ENCODE results near the gene GAS7. TPM values are rescaled to one million over a fixed set of nuclear protein-coding genes. Genes with fewer than 3 reads are reported as not detected.
A peak's percentile ranks its signal among the peaks of the same experiment; 100 is the strongest.

Gene GAS7
- total RNA-seq, 1 donor from 2014 or later: 78.0 TPM

GRCh38 chr17:9875441-9875840, 323.0 kb downstream of the GAS7 start:
- no peak overlapping the region for H3K27ac ChIP-seq
- intact Hi-C loops (cut with DNase I): no loop called here
- TF ChIP-seq, protein P1, sequence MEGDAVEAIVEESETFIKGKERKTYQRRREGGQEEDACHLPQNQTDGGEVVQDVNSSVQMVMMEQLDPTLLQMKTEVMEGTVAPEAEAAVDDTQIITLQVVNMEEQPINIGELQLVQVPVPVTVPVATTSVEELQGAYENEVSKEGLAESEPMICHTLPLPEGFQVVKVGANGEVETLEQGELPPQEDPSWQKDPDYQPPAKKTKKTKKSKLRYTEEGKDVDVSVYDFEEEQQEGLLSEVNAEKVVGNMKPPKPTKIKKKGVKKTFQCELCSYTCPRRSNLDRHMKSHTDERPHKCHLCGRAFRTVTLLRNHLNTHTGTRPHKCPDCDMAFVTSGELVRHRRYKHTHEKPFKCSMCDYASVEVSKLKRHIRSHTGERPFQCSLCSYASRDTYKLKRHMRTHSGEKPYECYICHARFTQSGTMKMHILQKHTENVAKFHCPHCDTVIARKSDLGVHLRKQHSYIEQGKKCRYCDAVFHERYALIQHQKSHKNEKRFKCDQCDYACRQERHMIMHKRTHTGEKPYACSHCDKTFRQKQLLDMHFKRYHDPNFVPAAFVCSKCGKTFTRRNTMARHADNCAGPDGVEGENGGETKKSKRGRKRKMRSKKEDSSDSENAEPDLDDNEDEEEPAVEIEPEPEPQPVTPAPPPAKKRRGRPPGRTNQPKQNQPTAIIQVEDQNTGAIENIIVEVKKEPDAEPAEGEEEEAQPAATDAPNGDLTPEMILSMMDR (IDR thresholded peaks at IDR 0.05): no peak

GRCh38 chr17:9874722-9875121, 323.7 kb downstream of the GAS7 start:
- peak in 1 of 2 donors; percentile 16 for DNase-seq (ENCODE audit: low spot score in 2 of 2)
- no peak overlapping the region for H3K27ac ChIP-seq
- no peaks in the 10 kb centered on the region for H3K27me3 ChIP-seq
- no peaks in the 10 kb centered on the region for H3K36me3 ChIP-seq
- intact Hi-C loops (cut with DNase I): no loop called here
- H3K4me3 ChIP-seq: no peak overlapping the region
- no peaks in the 10 kb centered on the region for H3K4me1 ChIP-seq
- no peaks in the 10 kb centered on the region for H3K9me3 ChIP-seq
- TF ChIP-seq, protein P1 (IDR thresholded peaks at IDR 0.05): no peak

More at GRCh38 chr17:9875441-9875840, 323.0 kb downstream of the GAS7 start:
- Histone ChIP-seq H3K4me1 (no peaks in the 10 kb centered on the region), H3K36me3 (no peaks in the 10 kb centered on the region), H3K4me3 (no peak overlapping the region), H3K27me3 (no peaks in the 10 kb centered on the region), H3K9me3 (no peaks in the 10 kb centered on the region)
- peak in 1 of 2 donors; percentile 52 for DNase-seq (ENCODE audit: low spot score in 2 of 2)

GRCh38 chr17:9872852-9873251, 325.6 kb downstream of the GAS7 start:
- no peaks in the 10 kb centered on the region for H3K27me3 ChIP-seq
- H3K9me3 ChIP-seq: no peaks in the 10 kb centered on the region
- TF ChIP-seq, protein P1 (IDR thresholded peaks at IDR 0.05): no peak
- no peak overlapping the region for H3K27ac ChIP-seq
- no peaks in the 10 kb centered on the region for H3K4me1 ChIP-seq
- DNase-seq (ENCODE audit: low spot score in 2 of 2): peak in 1 of 2 donors; percentile 50
- no peaks in the 10 kb centered on the region for H3K36me3 ChIP-seq
- no peak overlapping the region for H3K4me3 ChIP-seq
- intact Hi-C loops (cut with DNase I): no loop called here

DNA sequence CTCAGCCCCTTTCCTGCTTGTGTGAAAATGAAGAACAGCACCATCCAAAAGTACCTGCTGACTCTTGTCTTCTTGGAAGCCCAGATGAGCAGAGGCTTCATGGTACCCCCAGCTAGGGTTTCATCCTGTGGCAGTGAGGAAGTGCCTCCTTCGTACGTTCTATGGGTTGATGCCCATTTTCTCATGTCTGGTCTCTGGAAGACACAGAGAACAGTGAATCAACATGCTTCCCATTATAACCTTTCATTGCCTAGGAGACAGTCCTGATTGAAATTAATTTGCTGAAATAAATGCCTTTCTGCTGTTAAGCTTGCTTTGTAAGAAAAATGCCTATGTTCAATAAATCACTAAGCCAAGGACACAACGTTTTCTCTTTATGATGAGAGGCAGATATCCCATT, 329.9 kb downstream of the GAS7 start:
- TF ChIP-seq, protein P1 (IDR thresholded peaks at IDR 0.05): no peak
- DNase-seq (ENCODE audit: low spot score in 2 of 2): peak in 1 of 2 donors; percentile 7
- intact Hi-C loops (cut with DNase I): no loop called here
- Histone ChIP-seq H3K27ac (no peak overlapping the region), H3K4me1 (no peaks in the 10 kb centered on the region), H3K27me3 (no peaks in the 10 kb centered on the region), H3K4me3 (no peak overlapping the region), H3K9me3 (no peaks in the 10 kb centered on the region), H3K36me3 (no peaks in the 10 kb centered on the region)

DNA sequence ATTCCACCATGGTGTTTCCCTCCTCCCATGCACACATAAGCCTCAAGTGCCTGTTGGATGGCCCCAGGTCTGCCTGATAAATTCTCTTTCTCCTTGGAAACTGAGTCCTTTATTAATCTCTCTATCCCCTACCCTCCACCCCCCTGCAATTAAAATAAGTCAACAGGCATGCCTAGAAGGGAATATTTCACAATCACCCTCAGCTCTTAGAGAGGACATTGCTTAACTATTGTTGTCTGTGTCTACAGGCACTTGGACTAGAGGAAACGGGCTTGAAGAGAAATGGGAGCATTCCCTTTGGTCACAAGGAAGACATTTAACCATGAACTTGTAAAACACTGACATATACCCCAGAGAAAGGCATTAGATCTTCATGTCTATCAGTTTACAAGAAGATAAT, 332.8 kb downstream of the GAS7 start:
- no peaks in the 10 kb centered on the region for H3K4me1 ChIP-seq
- DNase-seq (ENCODE audit: low spot score in 2 of 2): peak in 1 of 2 donors; percentile 11
- H3K27me3 ChIP-seq: no peaks in the 10 kb centered on the region
- intact Hi-C loops (cut with DNase I): no loop called here
- H3K4me3 ChIP-seq: no peak overlapping the region
- H3K36me3 ChIP-seq: no peaks in the 10 kb centered on the region
- H3K9me3 ChIP-seq: no peaks in the 10 kb centered on the region
- H3K27ac ChIP-seq: no peak overlapping the region
- TF ChIP-seq, protein P1 (IDR thresholded peaks at IDR 0.05): no peak

- DNase-seq (ENCODE audit: low spot score in 2 of 2): no peak
- no peak overlapping the region for H3K4me3 ChIP-seq
- no peaks in the 10 kb centered on the region for H3K4me1 ChIP-seq
- H3K9me3 ChIP-seq: no peaks in the 10 kb centered on the region
- no peak overlapping the region for H3K27ac ChIP-seq
- H3K27me3 ChIP-seq: no peaks in the 10 kb centered on the region
- no peaks in the 10 kb centered on the region for H3K36me3 ChIP-seq
- TF ChIP-seq, protein P1 (IDR thresholded peaks at IDR 0.05): no peak
- intact Hi-C loops (cut with DNase I): no loop called here
Observed at GRCh38 chr17:9862949-9863348, 335.5 kb downstream of the GAS7 start.

Data from ascending aorta (tissue), 2 donors.